Osteoblast (primary cell): Measurements from ENCODE around the gene CEND1. TPM values are rescaled to one million over a fixed set of nuclear protein-coding genes. Genes with fewer than 3 reads are reported as not detected.

Source experiments
- DNase-seq: peaks from one replicate; pipeline ENCODE4 v3.0.0; 2011; ENCODE audit warnings: low spot score, mixed read lengths; ENCODE audit not compliant: insufficient read length; ENCODE audit errors: missing footprints
- H2AFZ ChIP-seq: 2 replicates; pipeline ENCODE4 v1.6.0; 2011; ENCODE audit warnings: mild to moderate bottlenecking, low read length
- H3K27ac ChIP-seq: 2 replicates; pipeline ENCODE4 v1.5.1; 2011; ENCODE audit warnings: mild to moderate bottlenecking, low read depth, low read length, moderate library complexity
- H3K27me3 ChIP-seq: 2 replicates; pipeline ENCODE4 v1.6.0; 2012; ENCODE audit warnings: mild to moderate bottlenecking, control low read depth, inconsistent platforms, low read length, moderate library complexity; ENCODE audit not compliant: insufficient read depth
- H3K36me3 ChIP-seq: 2 replicates; pipeline ENCODE4 v1.5.1; 2011; ENCODE audit warnings: mild to moderate bottlenecking, low read length, control low read depth, moderate library complexity; ENCODE audit not compliant: insufficient read depth
- H3K4me1 ChIP-seq: 2 replicates; pipeline ENCODE4 v1.5.1; 2011; ENCODE audit warnings: mild to moderate bottlenecking, low read length, control low read depth, moderate library complexity; ENCODE audit not compliant: insufficient read depth
- H3K4me2 ChIP-seq: 2 replicates; pipeline ENCODE4 v1.6.0; 2011; ENCODE audit warnings: mild to moderate bottlenecking, low read length; ENCODE audit not compliant: insufficient read depth
- H3K4me3 ChIP-seq: fragments of 200-600 bp; sonication (generic); 3 replicates; pipeline ENCODE4 v1.5.1; 2012; ENCODE audit warnings: mild to moderate bottlenecking, low read length, inconsistent platforms; ENCODE audit not compliant: insufficient read depth
- H3K79me2 ChIP-seq: 2 replicates; pipeline ENCODE4 v1.6.0; 2012; ENCODE audit warnings: mild to moderate bottlenecking, low read length, control low read depth, inconsistent platforms; ENCODE audit not compliant: insufficient read depth
- H3K9me3 ChIP-seq: 2 replicates; pipeline ENCODE4 v1.5.1; 2011; ENCODE audit warnings: low read depth, low read length, control low read depth
- H4K20me1 ChIP-seq: 2 replicates; pipeline ENCODE4 v1.6.0; 2012; ENCODE audit warnings: mild to moderate bottlenecking, low read length, control low read depth; ENCODE audit not compliant: insufficient read depth
- CTCF ChIP-seq: IDR thresholded peaks from 2 replicates; pipeline ENCODE4 v1.5.1; 2011; ENCODE audit warnings: mild to moderate bottlenecking, low read depth, low read length, moderate library complexity; ENCODE audit errors: extremely low read depth
- total RNA-seq: library from RNA; depleted of rRNA; stranded (reverse); fragments of >200 nt; gene quantifications from 2 replicates; pipeline ENCODE4 v1.2.3, GENCODE V29; 2012

CEND1 gene
- total RNA-seq, 1 donor = not detected

- no peak for TF ChIP-seq CTCF
- peaks cover 47% of the 10 kb centered on the region for H4K20me1 ChIP-seq
- H3K36me3 ChIP-seq = peaks cover 76% of the 10 kb centered on the region
These were observed 28.3 kb downstream of the CEND1 start for GRCh38 chr11:761526-762108.

GRCh38 chr11:760236-760635, 29.7 kb downstream of the CEND1 start:
- H3K36me3 ChIP-seq = peaks cover 78% of the 10 kb centered on the region
- peaks cover 40% of the 10 kb centered on the region for H4K20me1 ChIP-seq

More at GRCh38 chr11:761526-762108, 28.3 kb downstream of the CEND1 start:
- Histone ChIP-seq H3K27me3 (no peaks in the 10 kb centered on the region), H3K4me1 (peaks cover 16% of the 10 kb centered on the region), H2AFZ (no peak overlapping the region), H3K4me3 (no peak overlapping the region), H3K27ac (peak overlapping the region; percentile 79), H3K9me3 (no peaks in the 10 kb centered on the region), H3K79me2 (peaks cover 26% of the 10 kb centered on the region), H3K4me2 (no peak overlapping the region)
- DNase-seq = peak; percentile 3

GRCh38 chr11:749731-750130, 40.2 kb downstream of the CEND1 start:
- H3K4me2 ChIP-seq = peak overlapping the region; percentile 30

More at GRCh38 chr11:760236-760635, 29.7 kb downstream of the CEND1 start:
- no peak overlapping the region for H3K4me2 ChIP-seq
- peaks cover 39% of the 10 kb centered on the region for H3K79me2 ChIP-seq
- no peak overlapping the region for H3K27ac ChIP-seq
- H3K9me3 ChIP-seq = no peaks in the 10 kb centered on the region
- peak; percentile 25 for DNase-seq
- H3K4me1 ChIP-seq = peaks cover 9% of the 10 kb centered on the region
- no peaks in the 10 kb centered on the region for H3K27me3 ChIP-seq
- H3K4me3 ChIP-seq = no peak overlapping the region
- H2AFZ ChIP-seq = no peak overlapping the region
- no peak for TF ChIP-seq CTCF

More at GRCh38 chr11:749731-750130, 40.2 kb downstream of the CEND1 start:
- H3K4me1 ChIP-seq = peaks cover 25% of the 10 kb centered on the region
- H3K4me3 ChIP-seq = no peak overlapping the region
- peak; percentile 69 for DNase-seq
- H3K36me3 ChIP-seq = peaks cover 10% of the 10 kb centered on the region
- peaks cover 27% of the 10 kb centered on the region for H4K20me1 ChIP-seq
- TF ChIP-seq CTCF = no peak
- peak overlapping the region; percentile 58 for H3K27ac ChIP-seq
- no peak overlapping the region for H2AFZ ChIP-seq
- H3K27me3 ChIP-seq = no peaks in the 10 kb centered on the region
- no peaks in the 10 kb centered on the region for H3K9me3 ChIP-seq
- H3K79me2 ChIP-seq = peaks cover 71% of the 10 kb centered on the region
